Hematopoietic multipotent progenitor cell treated with erythropoietin and hydrocortisone succinate and interleukin-3 and kit ligand, for 8 days (in vitro differentiated cells): Measurements from ENCODE around the gene ADAMTS17.

Experiments used
- DNase-seq: peaks from one replicate; pipeline ENCODE4 v3.0.0-alpha.2; 2015

The ADAMTS17 gene

GRCh38 chr15:100011235-100011634 lies 330.5 kb downstream of the ADAMTS17 start:
- DNase-seq: no peak

DNA sequence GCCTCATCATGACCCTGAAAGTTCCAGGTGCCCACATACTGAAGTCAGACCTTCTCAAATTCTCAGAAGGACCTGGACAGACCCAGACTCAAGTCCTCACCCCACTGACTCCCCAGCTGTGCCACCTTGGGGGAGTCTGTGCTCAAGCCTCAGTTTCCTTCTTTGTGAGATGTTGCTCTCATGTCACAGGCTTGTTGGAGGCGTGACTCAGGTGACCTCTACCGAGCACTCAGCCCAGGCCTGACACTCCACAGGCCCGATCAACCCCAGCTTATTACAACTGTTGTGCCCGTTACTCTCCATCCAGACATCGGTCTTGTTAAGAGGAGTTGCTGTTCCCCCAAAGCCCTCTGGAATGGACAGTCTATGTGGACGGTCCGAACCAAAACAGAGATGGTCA lies 332.4 kb downstream of the ADAMTS17 start:
- no peak for DNase-seq

- DNase-seq: no peak
Measured at GRCh38 chr15:100008258-100008657, 333.5 kb downstream of the ADAMTS17 start.

- DNase-seq: no peak
Measured at GRCh38 chr15:100007609-100008008, 334.2 kb downstream of the ADAMTS17 start.

DNA sequence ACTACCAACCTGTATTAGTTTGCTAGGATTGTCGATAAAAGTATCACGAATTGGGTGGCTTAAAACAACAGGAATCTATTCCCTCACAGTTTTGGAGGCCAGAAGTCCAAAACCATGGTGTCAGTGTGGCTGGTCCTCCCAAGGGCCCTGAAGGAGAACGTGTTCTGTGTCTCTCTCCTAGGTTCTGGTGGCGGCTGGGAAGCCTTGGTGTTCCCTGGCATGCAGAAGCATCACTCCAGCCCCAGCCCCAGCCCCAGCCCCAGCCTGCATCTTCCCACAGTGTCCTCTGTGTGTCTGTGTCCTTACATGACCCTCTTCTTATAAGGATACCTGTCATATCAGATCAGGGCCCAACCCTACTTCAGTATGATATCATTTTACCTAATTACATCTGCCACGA lies 336.1 kb downstream of the ADAMTS17 start:
- DNase-seq: no peak

DNA sequence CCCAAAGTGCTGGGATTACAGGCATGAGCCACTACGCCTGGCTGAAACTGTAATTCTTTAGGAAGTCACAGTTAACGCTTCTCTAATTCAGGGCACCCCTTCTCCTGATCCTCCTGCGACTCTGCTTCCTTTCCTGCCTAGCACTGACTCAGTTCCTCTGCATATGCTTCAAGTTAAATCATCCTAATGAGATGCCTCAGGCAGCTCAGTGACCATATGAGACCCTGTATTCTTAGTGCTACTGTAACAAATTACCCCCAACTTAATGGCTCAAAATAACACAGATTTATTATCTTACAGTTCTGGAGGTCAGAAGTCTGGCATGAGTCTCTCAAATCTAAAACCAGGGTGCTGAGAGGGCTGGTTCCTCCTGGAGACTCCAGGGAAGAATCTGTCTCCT lies 336.8 kb downstream of the ADAMTS17 start:
- no peak for DNase-seq

DNA sequence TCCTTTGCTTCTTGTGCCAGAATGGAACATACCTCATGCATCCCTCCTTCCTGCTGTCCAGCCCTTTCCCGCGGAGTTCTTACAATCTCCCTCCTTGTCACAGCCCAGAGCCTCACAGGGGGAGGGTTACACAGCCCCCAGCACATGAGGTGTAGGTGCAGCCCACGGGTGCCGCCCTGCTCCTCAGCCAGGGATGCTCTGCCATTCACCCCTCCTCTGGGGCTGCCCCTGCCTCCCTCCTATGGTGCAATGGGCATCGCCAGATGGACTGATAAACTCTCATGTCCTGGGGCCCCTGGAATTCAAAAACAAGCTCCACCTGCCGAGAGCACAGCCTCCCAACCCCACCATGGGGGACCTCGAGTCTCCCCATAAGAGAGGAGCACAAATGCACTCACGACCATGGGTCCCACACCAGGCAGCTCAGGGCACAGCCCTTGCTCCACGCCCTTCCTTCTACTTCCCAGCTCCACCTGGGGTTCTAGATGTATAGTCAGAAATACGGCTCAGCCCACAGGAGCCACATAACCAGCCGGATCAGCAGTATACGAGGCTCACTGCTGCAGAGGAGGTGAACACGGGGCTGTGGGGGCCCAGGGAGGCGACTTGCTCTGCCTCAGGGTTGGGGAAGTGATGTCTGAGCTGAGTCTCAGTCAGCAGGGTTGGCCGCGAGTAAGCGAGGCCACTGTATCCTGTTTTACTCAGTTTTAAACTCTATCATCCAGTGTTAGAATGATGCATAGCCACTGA lies 338.8 kb downstream of the ADAMTS17 start:
- DNase-seq: no peak

DNA sequence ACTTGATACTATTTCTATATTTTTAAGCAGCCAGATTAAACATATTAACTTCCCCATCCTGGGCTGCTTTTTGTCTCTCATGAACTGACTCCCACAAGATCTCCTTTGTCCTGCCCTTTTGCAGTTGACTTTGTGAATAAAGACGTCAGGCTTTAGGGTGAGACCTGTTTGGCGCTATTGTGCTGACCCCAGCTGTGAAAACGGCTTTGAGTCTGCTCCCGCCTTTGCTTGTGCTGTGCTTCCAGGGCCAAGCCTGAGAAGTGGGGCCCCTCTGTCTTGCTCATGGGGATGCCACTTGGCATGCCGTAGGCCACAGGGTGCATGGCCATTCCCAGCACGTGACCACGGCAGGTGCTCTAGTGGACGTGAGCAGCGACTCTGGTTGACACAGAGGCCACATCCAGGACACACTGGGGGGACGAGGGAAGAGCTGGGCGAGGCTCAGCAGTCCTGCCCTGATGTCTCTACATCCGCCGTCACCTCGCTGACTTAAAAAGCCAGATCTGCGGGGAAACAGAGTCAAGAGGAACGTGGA lies 339.6 kb downstream of the ADAMTS17 start:
- no peak for DNase-seq

- DNase-seq: no peak
Measured at GRCh38 chr15:100001405-100001804, 340.4 kb downstream of the ADAMTS17 start.

DNA sequence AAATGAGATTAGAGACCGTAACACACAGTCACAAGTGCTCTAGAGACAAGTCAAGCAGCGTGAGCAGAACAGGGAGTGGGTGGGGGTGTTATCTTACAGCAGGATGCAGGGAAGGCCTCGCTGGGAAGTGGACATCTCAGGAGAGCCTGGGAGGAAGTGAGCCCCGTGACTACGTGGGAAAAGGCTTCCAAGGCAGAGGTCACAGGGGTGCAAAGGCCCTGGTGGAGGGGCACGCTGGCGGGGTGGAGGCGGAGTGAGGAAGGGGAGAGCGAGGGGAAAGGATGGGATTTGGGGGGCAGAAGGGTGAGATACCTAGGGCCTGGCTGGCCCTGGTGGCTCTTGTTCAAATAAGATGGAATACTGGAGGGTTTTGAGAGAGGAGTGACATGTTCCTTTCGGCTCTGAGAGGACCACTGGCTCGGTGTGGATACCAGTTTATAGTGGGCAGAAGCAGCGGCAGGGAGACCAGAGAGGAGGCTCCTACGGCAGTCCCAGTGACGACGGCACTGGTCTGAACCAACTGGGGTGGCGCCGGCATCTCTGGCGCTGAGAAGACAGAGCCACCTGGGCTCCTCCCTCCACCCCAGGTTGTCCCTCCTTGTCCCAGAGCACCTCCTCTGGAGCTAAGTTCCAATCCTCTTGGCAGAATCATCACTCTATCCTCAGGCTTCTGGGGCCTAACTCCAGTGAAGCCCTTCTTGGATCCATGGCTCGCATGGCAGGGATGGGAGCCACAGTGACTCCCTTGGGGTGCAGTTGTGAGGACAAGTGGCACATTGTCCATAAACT lies 342.3 kb downstream of the ADAMTS17 start:
- DNase-seq: no peak

DNA sequence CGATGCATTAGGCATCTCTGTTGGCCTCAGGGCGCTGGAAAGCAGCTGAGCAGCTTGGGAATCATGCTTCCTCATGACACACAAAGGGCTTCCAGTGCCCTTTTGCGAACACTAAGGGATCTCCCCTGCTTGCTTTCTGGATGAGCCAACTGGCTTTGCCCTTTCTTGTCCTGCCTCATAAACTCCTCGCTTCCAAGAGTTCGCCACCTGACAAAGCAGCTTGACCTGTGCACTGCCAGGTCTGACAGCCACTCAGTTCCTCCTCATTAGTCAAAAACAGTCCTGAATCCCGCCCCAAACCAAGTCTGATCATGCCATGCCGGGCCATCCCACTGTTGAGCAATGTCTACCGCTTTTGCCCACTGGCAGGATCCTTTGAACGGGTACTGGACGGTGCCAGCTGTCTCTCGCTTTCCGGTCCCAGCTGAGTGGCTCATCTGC lies 343.1 kb downstream of the ADAMTS17 start:
- DNase-seq: no peak

DNA sequence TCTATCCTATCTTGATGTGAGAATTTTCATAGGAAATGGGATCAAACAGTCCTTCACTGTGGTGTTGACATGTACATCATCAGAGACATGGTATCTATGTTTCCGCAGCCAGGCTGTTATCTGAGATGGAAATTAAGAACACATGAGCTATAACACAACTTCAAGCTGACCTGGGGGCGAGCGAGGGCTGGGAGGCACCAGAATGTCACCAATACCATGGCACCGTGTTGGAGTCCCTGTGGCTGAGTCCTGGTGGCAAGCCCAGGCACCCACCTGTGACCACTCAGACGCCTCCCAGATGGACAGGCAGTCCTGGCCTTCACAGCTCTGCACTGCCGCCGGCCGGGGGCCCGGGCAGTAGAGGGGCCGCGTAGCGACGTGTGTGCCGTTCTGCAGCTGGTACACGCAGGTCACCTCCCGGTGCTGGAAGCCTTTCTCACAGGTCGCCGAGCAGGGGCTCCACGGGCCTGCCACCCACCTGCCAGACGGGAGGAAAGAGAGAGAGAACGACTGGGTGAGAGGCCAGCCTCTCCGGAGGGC lies 344.6 kb downstream of the ADAMTS17 start:
- no peak for DNase-seq

- no peak for DNase-seq
Measured at GRCh38 chr15:99996660-99997059, 345.1 kb downstream of the ADAMTS17 start.

DNA sequence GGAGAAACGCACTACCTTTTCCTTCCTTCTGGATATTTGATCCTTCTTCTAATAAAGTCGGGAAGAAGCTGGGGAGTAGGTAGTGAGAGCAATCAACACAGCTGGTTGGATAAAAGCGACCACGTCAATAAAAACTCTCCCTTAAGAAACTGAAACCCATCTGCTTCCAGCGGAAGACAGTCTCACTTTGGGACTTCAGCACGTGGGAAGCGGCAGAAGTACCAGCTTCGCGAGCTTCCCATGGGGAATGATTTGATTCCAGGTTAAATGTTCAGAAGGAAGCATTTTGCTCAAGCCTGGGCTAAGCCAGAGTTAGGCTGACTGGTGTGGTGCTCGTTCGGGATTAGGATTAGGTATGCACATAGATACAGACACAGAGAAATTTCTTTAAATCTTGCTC lies 346.2 kb downstream of the ADAMTS17 start:
- DNase-seq: no peak

DNA sequence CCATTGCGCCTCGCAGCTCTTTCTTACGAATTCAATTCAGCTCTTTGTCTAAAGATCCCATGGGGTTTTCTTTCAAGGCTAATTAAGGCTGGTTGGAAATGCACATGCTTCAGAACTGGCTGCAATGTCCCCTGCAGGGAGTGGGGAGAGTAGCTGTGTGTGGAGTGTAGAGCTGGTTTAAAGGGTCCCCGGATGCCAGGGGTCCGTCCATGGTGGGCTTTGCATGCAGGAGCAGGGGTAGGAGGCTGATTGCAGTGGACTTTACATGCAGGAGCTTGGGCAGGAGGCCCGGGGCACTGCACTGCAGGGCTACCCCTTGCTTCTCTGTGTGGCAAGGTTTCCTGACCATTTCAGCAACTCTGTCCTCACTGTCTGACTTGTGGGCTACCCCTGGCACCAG lies 346.9 kb downstream of the ADAMTS17 start:
- no peak for DNase-seq

- DNase-seq: no peak
Measured at GRCh38 chr15:99993681-99994131, 348.1 kb downstream of the ADAMTS17 start.

GRCh38 chr15:99993262-99993661 lies 348.5 kb downstream of the ADAMTS17 start:
- DNase-seq: no peak

- no peak for DNase-seq
Measured at GRCh38 chr15:99992611-99993231, 349.1 kb downstream of the ADAMTS17 start.

DNA sequence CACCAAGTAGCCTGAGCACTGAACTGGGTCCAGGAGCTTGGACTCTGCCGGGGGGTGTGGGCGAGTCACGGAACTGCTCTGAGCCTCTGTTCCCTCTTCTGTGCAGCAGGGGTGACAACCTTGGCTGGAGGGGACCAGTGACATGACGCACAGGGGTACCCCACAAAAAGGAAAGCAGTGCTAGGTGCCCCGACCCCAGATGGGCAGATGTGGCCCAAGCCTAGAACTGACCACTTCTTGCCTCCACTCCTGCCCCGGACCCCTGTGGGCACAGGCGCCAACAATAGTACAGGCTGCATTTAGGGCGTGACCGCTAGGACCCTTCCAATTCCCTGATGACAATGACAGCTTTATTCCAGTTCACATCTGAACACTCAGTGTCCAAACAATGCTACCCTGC lies 352.7 kb downstream of the ADAMTS17 start:
- DNase-seq: no peak

DNA sequence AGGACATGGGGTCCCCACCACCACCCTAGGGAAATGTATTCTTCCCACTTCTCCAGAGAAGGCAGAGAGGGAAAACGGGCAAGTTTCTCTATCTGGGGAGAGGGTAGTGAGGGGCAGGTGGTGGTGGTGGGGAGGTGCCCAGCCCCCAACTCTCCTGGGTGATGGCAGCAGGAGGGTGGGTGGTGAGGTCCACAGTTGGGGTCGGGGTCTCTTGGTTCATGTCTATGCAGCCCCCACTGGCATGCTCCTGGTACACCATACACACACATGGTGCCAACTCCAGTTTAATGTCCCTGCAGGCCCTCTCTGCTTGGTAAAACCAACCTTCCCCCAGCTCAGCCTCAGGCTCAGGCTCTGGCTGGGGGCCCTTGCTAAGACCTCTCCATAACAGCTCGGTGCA lies 354.1 kb downstream of the ADAMTS17 start:
- DNase-seq: no peak

- no peak for DNase-seq
Measured at GRCh38 chr15:99987119-99987506, 354.7 kb downstream of the ADAMTS17 start.

- DNase-seq: no peak
Measured at GRCh38 chr15:99986297-99987118, 355.3 kb downstream of the ADAMTS17 start.
